GM18511 (cell line): ENCODE results near the gene ATRN.
"Not testable (repeated sequence)": the region's sequence is repeated elsewhere in the genome, so short reads cannot be mapped to it uniquely, and the experiment has no call there.

Source experiments
- ATAC-seq: cut with Tn5 transposase; IDR thresholded peaks from one replicate; pipeline ENCODE4 v1.9.1; 2021; ENCODE audit warnings: mild to moderate bottlenecking, moderate library complexity; ENCODE audit not compliant: unreplicated experiment

ATRN gene

GRCh38 chr20:3465301-3465700, 5.5 kb upstream of the ATRN start:
- no peak for ATAC-seq

GRCh38 chr20:3470208-3470626, 601 bp upstream of the ATRN start:
- no peak for ATAC-seq

- no peak for ATAC-seq
These were observed 691 bp downstream of the ATRN start for GRCh38 chr20:3471397-3472021.

- no peak for ATAC-seq
These were observed 1.3 kb downstream of the ATRN start for GRCh38 chr20:3472105-3472504.

- ATAC-seq: no peak
These were observed 2.5 kb downstream of the ATRN start for GRCh38 chr20:3473324-3473723.

- ATAC-seq: no peak
These were observed 3.1 kb downstream of the ATRN start for GRCh38 chr20:3473944-3474343.

- ATAC-seq: not testable (repeated sequence)
These were observed 6.4 kb downstream of the ATRN start for GRCh38 chr20:3477003-3477860.

GRCh38 chr20:3477861-3478544, 7.2 kb downstream of the ATRN start:
- no peak for ATAC-seq

- no peak for ATAC-seq
These were observed 8.2 kb downstream of the ATRN start for GRCh38 chr20:3479025-3479424.

- no peak for ATAC-seq
These were observed 9.2 kb downstream of the ATRN start for GRCh38 chr20:3479759-3480615.

- no peak for ATAC-seq
These were observed 12.5 kb downstream of the ATRN start for GRCh38 chr20:3483309-3483708.

GRCh38 chr20:3483784-3484183, 13.0 kb downstream of the ATRN start:
- no peak for ATAC-seq

- ATAC-seq: no peak
These were observed 15.1 kb downstream of the ATRN start for GRCh38 chr20:3485913-3486312.

GRCh38 chr20:3486850-3487249, 16.0 kb downstream of the ATRN start:
- no peak for ATAC-seq

- no peak for ATAC-seq
These were observed 21.9 kb downstream of the ATRN start for GRCh38 chr20:3492669-3493068.

- no peak for ATAC-seq
These were observed 23.4 kb downstream of the ATRN start for GRCh38 chr20:3494218-3494617.

GRCh38 chr20:3502878-3503277, 32.1 kb downstream of the ATRN start:
- no peak for ATAC-seq

GRCh38 chr20:3505148-3505547, 34.3 kb downstream of the ATRN start:
- ATAC-seq: no peak

GRCh38 chr20:3509064-3509463, 38.2 kb downstream of the ATRN start:
- ATAC-seq: no peak

- no peak for ATAC-seq
These were observed 39.3 kb downstream of the ATRN start for GRCh38 chr20:3510110-3510509.

- ATAC-seq: not testable (repeated sequence)
These were observed 41.4 kb downstream of the ATRN start for GRCh38 chr20:3512239-3512638.
